ENCODE data around the gene SPPL2B.

DNA sequence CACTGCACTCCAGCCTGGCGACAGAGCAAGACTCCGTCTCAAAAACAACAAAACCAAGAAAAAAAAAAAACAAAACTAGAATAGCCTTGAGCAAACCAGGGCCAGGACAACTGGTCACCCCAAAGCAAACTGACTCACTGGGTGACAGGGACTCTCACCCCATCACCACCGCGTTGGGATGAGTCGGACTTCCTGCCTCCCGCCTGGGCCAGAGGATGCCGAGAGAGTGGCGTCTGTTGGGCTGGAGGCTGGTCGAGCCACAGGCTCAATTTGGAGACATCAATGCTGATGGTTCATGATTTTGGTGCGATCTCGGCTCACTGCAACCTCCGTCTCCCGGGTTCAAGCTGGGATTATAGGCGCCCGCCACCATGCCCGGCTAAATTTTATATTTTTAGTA is 43.2 kb downstream of the SPPL2B start:
- no peak for TF ChIP-seq CTCF (IDR thresholded peaks at IDR 0.05)
- TF ChIP-seq POLR2AphosphoS5 (IDR thresholded peaks at IDR 0.05; ENCODE audit: low read depth, low read length) = no peak
- TF ChIP-seq REST (IDR thresholded peaks at IDR 0.05; ENCODE audit: insufficient read depth in 1 of 2, low read depth in 2 of 2, low read length in 1 of 2) = no peak
- no peak for TF ChIP-seq SIN3A (IDR thresholded peaks at IDR 0.05; ENCODE audit: borderline replicate concordance, insufficient read depth, low read depth, low read length)

Measured in Panc1 (cell line).